GM12892 (cell line): ENCODE data around the gene DTX3.

Experiments
- POLR2A ChIP-seq: IDR thresholded peaks from 2 replicates; pipeline ENCODE4 v1.6.1; 2011; ENCODE audit warnings: low read depth, low read length, control low read depth
- POLR2AphosphoS5 ChIP-seq: IDR thresholded peaks from 2 replicates; pipeline ENCODE4 v1.6.1; 2011; ENCODE audit warnings: low read depth, low read length, control low read depth

- TF ChIP-seq POLR2A (no peak), POLR2AphosphoS5 (no peak)
Observed at GRCh38 chr12:57620936-57621496, 16.4 kb downstream of the DTX3 start.
